A673 (cell line): ENCODE data around the gene TRPM2. TPM values are rescaled to one million over a fixed set of nuclear protein-coding genes. Genes with fewer than 3 reads are reported as not detected.

Experiments used
- BruUV-seq: library from RNA; stranded (reverse); fragments of 400-500 nt; replicated peaks from 2 replicates; lab custom pipeline; 2021; lab: Mats Ljungman, UMichigan
- CTCF ChIA-PET: fragments of 300-600 bp; sonication (Branson Sonifier 250); formaldehyde crosslinking; loops from one replicate; lab custom pipeline; 2022; ENCODE audit warnings: antibody characterized with exemption; lab: Charles Lee
- POLR2A ChIA-PET: fragments of 300-600 bp; sonication (Branson Sonifier 250); formaldehyde crosslinking; loops from one replicate; lab custom pipeline; 2022; ENCODE audit warnings: antibody characterized with exemption; ENCODE audit not compliant: low non-redundant PET; lab: Charles Lee
- DNase-seq: peaks from one replicate; pipeline ENCODE4 v3.0.0-alpha.2; 2015; ENCODE audit warnings: low spot score
- H3K27ac ChIP-seq: fragments of 200-600 bp; sonication (generic); 2 replicates; pipeline ENCODE4 v1.5.1; 2016; ENCODE audit warnings: mixed run types, low read depth, mild to moderate bottlenecking, mixed read lengths, antibody characterized with exemption, low read length; ENCODE audit not compliant: poor library complexity, severe bottlenecking
- H3K27me3 ChIP-seq: fragments of 200-600 bp; sonication (generic); replicated peaks from 2 replicates; pipeline ENCODE4 v1.6.1; 2017; ENCODE audit warnings: mixed run types, low read depth, mild to moderate bottlenecking, mixed read lengths, antibody characterized with exemption, low read length; ENCODE audit not compliant: insufficient read depth, poor library complexity
- H3K36me3 ChIP-seq: fragments of 200-600 bp; sonication (generic); 2 replicates; pipeline ENCODE4 v1.6.1; 2016; ENCODE audit warnings: mixed run types, mild to moderate bottlenecking, mixed read lengths, antibody characterized with exemption, low read length; ENCODE audit not compliant: insufficient read depth, poor library complexity, severe bottlenecking
- H3K4me1 ChIP-seq: fragments of 200-600 bp; sonication (generic); 2 replicates; pipeline ENCODE4 v1.6.1; 2017; ENCODE audit warnings: mixed run types, mild to moderate bottlenecking, mixed read lengths, antibody characterized with exemption, low read length; ENCODE audit not compliant: insufficient read depth, poor library complexity, severe bottlenecking
- H3K4me3 ChIP-seq: fragments of 200-600 bp; sonication (generic); 2 replicates; pipeline ENCODE4 v1.5.1; 2016; ENCODE audit warnings: low read depth, mixed run types, mild to moderate bottlenecking, mixed read lengths, low read length; ENCODE audit not compliant: poor library complexity, severe bottlenecking
- H3K9me3 ChIP-seq: fragments of 200-600 bp; sonication (generic); 2 replicates; pipeline ENCODE4 v1.6.1; 2016; ENCODE audit warnings: mixed run types, low read depth, mild to moderate bottlenecking, mixed read lengths, antibody characterized with exemption, low read length; ENCODE audit not compliant: poor library complexity, severe bottlenecking
- CTCF ChIP-seq: fragments of 300-800, 200-600 bp; sonication (generic); conservative IDR thresholded peaks from 2 replicates; pipeline ENCODE4 v1.5.1; 2017; ENCODE audit warnings: low read depth, mild to moderate bottlenecking, antibody characterized with exemption, low read length, moderate library complexity, mixed read lengths
- EZH2 ChIP-seq: fragments of 200-600 bp; sonication (generic); IDR thresholded peaks from 2 replicates; pipeline ENCODE4 v1.6.1; 2017; ENCODE audit warnings: borderline replicate concordance, low read depth, mild to moderate bottlenecking, mixed read lengths, antibody characterized with exemption, low read length; ENCODE audit not compliant: poor library complexity, severe bottlenecking
- intact Hi-C: fragments of 100-400 bp; cut with micrococcal nuclease; formaldehyde crosslinking; loops from one replicate; pipeline ENCODE4 v1.10.0; 2022; ENCODE audit not compliant: unreplicated experiment
- total RNA-seq: library from RNA; stranded (reverse); gene quantifications from 2 replicates; pipeline ENCODE4 v1.2.3, GENCODE V29; 2021

TRPM2 gene
- total RNA-seq, 1 experiment from 2014 or later: 0.21 TPM

GRCh38 chr21:44314128-44314527, 39.3 kb upstream of the TRPM2 start:
- TF ChIP-seq CTCF (no peak), EZH2 (no peak)
- POLR2A ChIA-PET: no interaction called here

GRCh38 chr21:44314561-44314960, 38.9 kb upstream of the TRPM2 start:
- no peaks in the 10 kb centered on the region for H3K4me1 ChIP-seq
- DNase-seq: no peak
- POLR2A ChIA-PET: no interaction called here
- H3K27me3 ChIP-seq: no peaks in the 10 kb centered on the region
- TF ChIP-seq EZH2 (no peak), CTCF (no peak)
- H3K9me3 ChIP-seq: no peaks in the 10 kb centered on the region
- H3K27ac ChIP-seq: no peak overlapping the region
- H3K4me3 ChIP-seq: no peak overlapping the region
- CTCF ChIA-PET: no interaction called here
- peaks cover 12% of the 10 kb centered on the region for H3K36me3 ChIP-seq
- intact Hi-C loops: no loop called here
- BruUV-seq: no TSS peak

More at GRCh38 chr21:44314128-44314527, 39.3 kb upstream of the TRPM2 start:
- Histone ChIP-seq H3K36me3 (peaks cover 12% of the 10 kb centered on the region), H3K4me1 (no peaks in the 10 kb centered on the region), H3K9me3 (no peaks in the 10 kb centered on the region), H3K4me3 (no peak overlapping the region), H3K27ac (no peak overlapping the region), H3K27me3 (no peaks in the 10 kb centered on the region)
- CTCF ChIA-PET: no interaction called here
- intact Hi-C loops: no loop called here
- BruUV-seq: no TSS peak
- no peak for DNase-seq

DNA sequence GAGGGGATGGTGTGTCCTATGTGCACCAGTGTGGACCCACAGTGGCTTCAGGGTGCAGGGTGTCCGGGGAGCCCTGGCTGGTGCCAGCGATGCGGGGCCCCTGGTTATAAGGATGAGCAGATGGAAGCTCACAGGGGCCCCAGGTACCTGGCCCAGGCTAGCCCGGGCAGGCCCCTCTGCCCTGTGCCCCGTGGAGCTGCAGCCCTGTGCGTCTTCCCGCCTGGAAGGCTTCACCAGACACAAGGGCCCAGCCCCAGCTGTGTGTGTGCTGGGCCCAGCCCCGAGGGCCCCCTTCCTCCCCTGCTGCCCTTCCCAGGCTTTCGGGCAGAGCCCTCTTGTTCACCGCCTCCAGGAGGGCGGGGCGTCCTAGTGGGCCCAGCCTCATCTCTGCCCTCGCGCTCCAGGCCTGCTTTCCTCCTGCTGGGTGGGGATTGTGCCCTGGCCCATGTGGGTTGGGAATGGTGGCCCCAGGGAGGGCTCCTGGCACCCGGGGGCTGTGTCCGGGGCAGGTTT, 37.7 kb upstream of the TRPM2 start:
- TF ChIP-seq CTCF (no peak), EZH2 (no peak)
- no peak overlapping the region for H3K4me3 ChIP-seq
- DNase-seq: no peak
- ChIA-PET CTCF (no interaction called here), POLR2A (no interaction called here)
- H3K27ac ChIP-seq: no peak overlapping the region
- H3K9me3 ChIP-seq: no peaks in the 10 kb centered on the region
- peaks cover 12% of the 10 kb centered on the region for H3K36me3 ChIP-seq
- BruUV-seq: no TSS peak
- intact Hi-C loops: no loop called here
- H3K27me3 ChIP-seq: no peaks in the 10 kb centered on the region
- no peaks in the 10 kb centered on the region for H3K4me1 ChIP-seq
